ENCODE measurements around the gene KRT4. TPM values are rescaled to one million over a fixed set of nuclear protein-coding genes. Genes with fewer than 3 reads are reported as not detected.

Gene KRT4
- polyA plus RNA-seq, 3 donors = not detected

DNA sequence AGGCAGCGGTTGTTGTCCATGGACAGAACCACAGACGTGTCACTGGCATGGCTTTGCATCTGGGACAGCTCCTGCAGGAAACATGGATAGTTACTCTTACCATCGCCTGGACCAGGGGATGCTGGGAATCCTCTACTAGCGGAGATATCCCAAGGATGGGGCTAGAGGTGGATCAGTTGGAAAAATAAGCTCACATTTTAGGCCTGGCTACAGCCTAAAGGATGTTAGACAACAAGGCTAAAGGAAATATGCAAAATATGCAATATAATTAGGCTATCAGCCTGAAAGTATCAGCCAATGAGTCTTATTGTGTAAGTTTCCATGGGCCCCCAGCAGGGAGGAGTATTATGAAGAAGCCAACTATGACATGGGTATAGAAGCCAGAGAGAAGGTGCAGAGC is 41.7 kb downstream of the KRT4 start:
- TF ChIP-seq, protein P1, sequence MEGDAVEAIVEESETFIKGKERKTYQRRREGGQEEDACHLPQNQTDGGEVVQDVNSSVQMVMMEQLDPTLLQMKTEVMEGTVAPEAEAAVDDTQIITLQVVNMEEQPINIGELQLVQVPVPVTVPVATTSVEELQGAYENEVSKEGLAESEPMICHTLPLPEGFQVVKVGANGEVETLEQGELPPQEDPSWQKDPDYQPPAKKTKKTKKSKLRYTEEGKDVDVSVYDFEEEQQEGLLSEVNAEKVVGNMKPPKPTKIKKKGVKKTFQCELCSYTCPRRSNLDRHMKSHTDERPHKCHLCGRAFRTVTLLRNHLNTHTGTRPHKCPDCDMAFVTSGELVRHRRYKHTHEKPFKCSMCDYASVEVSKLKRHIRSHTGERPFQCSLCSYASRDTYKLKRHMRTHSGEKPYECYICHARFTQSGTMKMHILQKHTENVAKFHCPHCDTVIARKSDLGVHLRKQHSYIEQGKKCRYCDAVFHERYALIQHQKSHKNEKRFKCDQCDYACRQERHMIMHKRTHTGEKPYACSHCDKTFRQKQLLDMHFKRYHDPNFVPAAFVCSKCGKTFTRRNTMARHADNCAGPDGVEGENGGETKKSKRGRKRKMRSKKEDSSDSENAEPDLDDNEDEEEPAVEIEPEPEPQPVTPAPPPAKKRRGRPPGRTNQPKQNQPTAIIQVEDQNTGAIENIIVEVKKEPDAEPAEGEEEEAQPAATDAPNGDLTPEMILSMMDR (IDR thresholded peaks at IDR 0.05) = no peak
- H3K27me3 ChIP-seq (ENCODE audit: control insufficient read depth in 2 of 2, insufficient read depth in 2 of 2, low read length in 2 of 2) = peaks cover 0 to 2% of the 10 kb centered on the region in 2 donors
- H3K9me3 Mint-ChIP-seq = peaks cover 0 to 1% (median 0%) of the 10 kb centered on the region in 7 donors
- WGBS (ENCODE audit: insufficient coverage) = 96% methylated on average over 4 of the region's 4 CpGs
- no peak for DNase-seq
- H3K9me3 ChIP-seq (replicated peaks in 1 of 2; ENCODE audit: control insufficient read depth in 1 of 2, insufficient read depth in 1 of 2, low read length in 2 of 2) = no peaks in the 10 kb centered on the region
- H3K4me3 ChIP-seq (replicated peaks in 1 of 3; ENCODE audit: low read depth in 2 of 3, low read length in 3 of 3) = no peak overlapping the region
- peaks cover 3 to 19% (median 12%) of the 10 kb centered on the region in 3 donors for H3K27me3 Mint-ChIP-seq (ENCODE audit: low read depth in 3 of 3)
- no peaks in the 10 kb centered on the region for H3K4me1 ChIP-seq (ENCODE audit: control insufficient read depth in 1 of 2, insufficient read depth in 2 of 2, low read length in 2 of 2)
- H2AFZ ChIP-seq (ENCODE audit: insufficient read depth, low read depth, low read length, poor library complexity, severe bottlenecking) = no peak overlapping the region
- H3K9ac ChIP-seq (ENCODE audit: insufficient read depth, low read length, poor library complexity, severe bottlenecking) = no peak overlapping the region
- no peak overlapping the region for H3K4me3 Mint-ChIP-seq
- no peaks in the 10 kb centered on the region for H3K36me3 Mint-ChIP-seq
- H3K27ac ChIP-seq (ENCODE audit: low read depth in 1 of 2, low read length in 2 of 2) = no peak overlapping the region
- H3K79me2 ChIP-seq (ENCODE audit: insufficient read depth, low read length) = no peaks in the 10 kb centered on the region
- no peak overlapping the region for H3K4me2 ChIP-seq (replicated peaks; ENCODE audit: extremely low read depth, low read length, poor library complexity, severe bottlenecking)
- intact Hi-C loops (cut with micrococcal nuclease) = no loop called here
- no peaks in the 10 kb centered on the region for H3K4me1 Mint-ChIP-seq
- no peaks in the 10 kb centered on the region for H4K20me1 ChIP-seq (ENCODE audit: insufficient read depth, low read length)
- no peaks in the 10 kb centered on the region for H3K36me3 ChIP-seq (replicated peaks in 1 of 2; ENCODE audit: control insufficient read depth in 1 of 2, insufficient read depth in 2 of 2, low read length in 2 of 2)
- no peak overlapping the region for H3K27ac Mint-ChIP-seq

DNA sequence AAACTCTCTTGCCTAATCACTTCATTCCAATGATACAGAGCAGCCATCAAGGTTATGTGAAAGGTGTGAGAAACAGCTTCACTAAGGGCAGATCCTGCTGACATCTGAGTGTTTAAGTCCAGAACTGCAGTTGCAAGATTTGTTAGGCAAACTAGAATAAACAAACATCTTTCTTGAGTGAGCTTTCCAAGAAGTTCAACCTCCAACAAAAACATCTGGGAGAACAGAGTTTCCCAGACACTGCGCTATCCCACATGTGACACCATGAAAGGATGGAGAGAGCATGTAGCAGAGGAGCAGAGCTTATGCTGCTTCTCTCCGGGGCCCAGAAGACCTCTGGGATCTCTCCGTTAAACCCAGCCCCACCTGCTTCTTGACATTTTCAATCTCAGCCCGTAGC is 42.4 kb downstream of the KRT4 start:
- Mint-ChIP-seq H3K27me3 (ENCODE audit: low read depth in 3 of 3) (peaks cover 3 to 16% (median 9%) of the 10 kb centered on the region in 3 donors), H3K9me3 (peaks cover 0 to 1% (median 0%) of the 10 kb centered on the region in 7 donors), H3K4me1 (no peaks in the 10 kb centered on the region), H3K27ac (no peak overlapping the region), H3K4me3 (no peak overlapping the region), H3K36me3 (no peaks in the 10 kb centered on the region)
- Histone ChIP-seq H3K4me3 (replicated peaks in 1 of 3; ENCODE audit: low read depth in 2 of 3, low read length in 3 of 3) (no peak overlapping the region), H3K27me3 (ENCODE audit: control insufficient read depth in 2 of 2, insufficient read depth in 2 of 2, low read length in 2 of 2) (peaks cover 0 to 2% of the 10 kb centered on the region in 2 donors), H3K9ac (ENCODE audit: insufficient read depth, low read length, poor library complexity, severe bottlenecking) (no peak overlapping the region), H3K4me2 (replicated peaks; ENCODE audit: extremely low read depth, low read length, poor library complexity, severe bottlenecking) (no peak overlapping the region), H3K36me3 (replicated peaks in 1 of 2; ENCODE audit: control insufficient read depth in 1 of 2, insufficient read depth in 2 of 2, low read length in 2 of 2) (no peaks in the 10 kb centered on the region), H3K4me1 (ENCODE audit: control insufficient read depth in 1 of 2, insufficient read depth in 2 of 2, low read length in 2 of 2) (no peaks in the 10 kb centered on the region), H2AFZ (ENCODE audit: insufficient read depth, low read depth, low read length, poor library complexity, severe bottlenecking) (no peak overlapping the region), H3K27ac (ENCODE audit: low read depth in 1 of 2, low read length in 2 of 2) (no peak overlapping the region), H4K20me1 (ENCODE audit: insufficient read depth, low read length) (no peaks in the 10 kb centered on the region), H3K79me2 (ENCODE audit: insufficient read depth, low read length) (no peaks in the 10 kb centered on the region), H3K9me3 (replicated peaks in 1 of 2; ENCODE audit: control insufficient read depth in 1 of 2, insufficient read depth in 1 of 2, low read length in 2 of 2) (no peaks in the 10 kb centered on the region)
- intact Hi-C loops (cut with micrococcal nuclease) = no loop called here
- TF ChIP-seq, protein P1 (IDR thresholded peaks at IDR 0.05) = no peak
- WGBS (ENCODE audit: insufficient coverage) = 97% methylated on average over 3 of the region's 4 CpGs
- no peak for DNase-seq

Measured in CD14-positive monocyte (primary cell).